Esophagus muscularis mucosa (tissue), 4 donors: Measurements from ENCODE around the gene UMODL1. TPM values are rescaled to one million over a fixed set of nuclear protein-coding genes. Genes with fewer than 3 reads are reported as not detected.

Source experiments
- DNase-seq: peaks from one replicate; pipeline ENCODE4 v3.0.0-alpha.2; 2017; ENCODE audit errors: extremely low spot score
- H3K27ac ChIP-seq, 4 donors: fragments of 200-600 bp; sonication (generic); replicated peaks in 1 of 4; 1 replicate in 3 of 4; 2 replicates in 1 of 4; pipeline ENCODE4 v1.5.1; 2016 to 2019; ENCODE audit warnings: mild to moderate bottlenecking in 1 of 4
- H3K27me3 ChIP-seq, 4 donors: fragments of 200-600 bp; sonication (generic); one replicate each; pipeline versions ENCODE4 v1.5.1 to v1.6.0; 2016 to 2019
- H3K36me3 ChIP-seq, 4 donors: fragments of 200-600 bp; sonication (generic); one replicate each; pipeline ENCODE4 v1.5.1; 2016 to 2019
- H3K4me1 ChIP-seq, 4 donors: fragments of 200-600 bp; sonication (generic); one replicate each; pipeline ENCODE4 v1.5.1; 2016 to 2019
- H3K4me3 ChIP-seq, 4 donors: fragments of 200-600 bp; sonication (generic); 1 replicate in 2 of 4; 2 replicates in 2 of 4; pipeline ENCODE4 v1.5.1; 2016 to 2019; ENCODE audit warnings: mild to moderate bottlenecking in 4 of 4, moderate library complexity in 1 of 4
- H3K9me3 ChIP-seq, 4 donors: fragments of 200-600 bp; sonication (generic); 1 replicate in 3 of 4; 2 replicates in 1 of 4; pipeline ENCODE4 v1.5.1; 2016 to 2019
- CTCF ChIP-seq, 3 experiments: fragments of 200-600 bp in 2 of 3; fragments of 450-650 bp in 1 of 3; sonication (generic) in 2 of 3; IDR thresholded peaks; one replicate each; pipeline ENCODE4 v1.5.1; 2017 to 2019; ENCODE audit warnings: antibody characterized with exemption in 3 of 3, mild to moderate bottlenecking in 2 of 3, moderate library complexity in 1 of 3
- EP300 ChIP-seq: sonication (generic); formaldehyde crosslinking; IDR thresholded peaks from one replicate; pipeline ENCODE4 v1.6.1; 2017; ENCODE audit warnings: antibody characterized with exemption
- POLR2A ChIP-seq: fragments of 450-650 bp; IDR thresholded peaks from one replicate; pipeline ENCODE4 v1.6.1; 2017; ENCODE audit warnings: antibody characterized with exemption, moderate library complexity, mild to moderate bottlenecking, low read depth
- POLR2AphosphoS5 ChIP-seq, 2 donors: sonication (generic); formaldehyde crosslinking; IDR thresholded peaks; one replicate each; pipeline ENCODE4 v1.6.1; 2017; ENCODE audit warnings: antibody characterized with exemption in 2 of 2
- WGBS: methylation state at CpG from one replicate; pipeline ENCODE4 v1.1.5; 2018; 5-methylcytosine and 5-hydroxymethylcytosine counted together
- intact Hi-C: fragments of 100-400 bp; cut with DNase I; formaldehyde crosslinking; loops from one replicate; pipeline ENCODE4 v1.15.1; 2023
- total RNA-seq, 4 donors: library from RNA; depleted of rRNA; stranded (reverse); fragments of >200 nt; gene quantifications; one replicate each; pipeline versions ENCODE4 v1.1.0 to v1.2.1, GENCODE V29; 2016

UMODL1 gene
- total RNA-seq, 4 donors from 2014 or later, result 0.13 TPM; not detected in 3

GRCh38 chr21:42108554-42109340 is 37.6 kb downstream of the UMODL1 start:
- Histone ChIP-seq H3K36me3 (no peaks in the 10 kb centered on the region), H3K4me3 (no peak overlapping the region), H3K27me3 (peaks cover 0 to 57% (median 0%) of the 10 kb centered on the region in 4 donors), H3K9me3 (no peaks in the 10 kb centered on the region), H3K4me1 (peaks cover 3 to 21% (median 12%) of the 10 kb centered on the region in 4 donors), H3K27ac (no peak overlapping the region)
- 57% methylated on average over 8 of the region's 26 CpGs for WGBS
- intact Hi-C loops, result loop anchor here (5.0 kb wide), 1 partner anchor 156 kb away; the partner anchor contains the start of gene C2CD2
- DNase-seq, result no peak
- TF ChIP-seq EP300, result no peak
- no peak for TF ChIP-seq POLR2AphosphoS5 (IDR thresholded peaks at IDR 0.05)
- TF ChIP-seq POLR2A, result no peak
- no peak for TF ChIP-seq CTCF (IDR thresholded peaks at IDR 0.05)

- intact Hi-C loops, result loop anchor here (5.0 kb wide), 1 partner anchor 157 kb away; the partner anchor contains the start of gene C2CD2
- Histone ChIP-seq H3K4me1 (peaks cover 3 to 24% (median 12%) of the 10 kb centered on the region in 4 donors), H3K27me3 (peaks cover 0 to 64% (median 0%) of the 10 kb centered on the region in 4 donors), H3K9me3 (no peaks in the 10 kb centered on the region), H3K4me3 (no peak overlapping the region), H3K36me3 (no peaks in the 10 kb centered on the region), H3K27ac (no peak overlapping the region)
- TF ChIP-seq POLR2AphosphoS5 (IDR thresholded peaks at IDR 0.05) (no peak), EP300 (no peak), CTCF (IDR thresholded peaks at IDR 0.05) (no peak), POLR2A (no peak)
- 80% methylated on average over 5 of the region's 14 CpGs for WGBS
- no peak for DNase-seq
These were observed 38.4 kb downstream of the UMODL1 start for GRCh38 chr21:42109473-42109872.

DNA sequence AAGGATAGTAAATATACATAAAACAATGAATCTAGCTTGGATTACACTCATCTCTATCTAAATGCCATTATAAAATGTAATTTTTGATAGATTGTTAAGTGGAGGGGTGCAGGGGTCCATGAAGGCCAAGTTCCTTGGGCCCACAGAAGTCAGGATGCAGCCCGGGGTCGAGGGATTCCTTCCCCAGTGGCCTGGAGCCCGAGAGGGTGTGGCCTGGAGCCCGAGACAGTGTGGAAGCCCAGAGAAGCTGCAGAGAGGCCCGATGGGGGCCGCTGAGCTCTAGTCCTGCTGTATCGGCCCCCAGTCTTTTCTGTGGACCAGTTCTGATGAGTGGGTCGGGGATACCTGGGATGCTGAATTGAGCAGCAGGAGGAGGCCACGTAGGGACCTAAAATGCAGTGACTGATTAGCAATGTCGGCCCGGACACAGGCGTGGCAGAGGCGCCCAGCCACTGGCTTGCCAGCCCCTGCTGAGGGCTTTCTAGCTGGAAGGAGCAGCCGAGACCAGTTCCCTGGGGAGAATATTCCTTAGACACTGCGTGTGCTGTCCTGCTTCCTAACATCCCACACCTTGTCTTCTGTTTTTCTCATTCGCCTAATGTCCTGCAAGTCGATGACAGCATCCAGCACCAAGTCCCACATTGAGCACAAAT is 38.9 kb downstream of the UMODL1 start:
- WGBS, result 83% methylated on average over 16 of the region's 17 CpGs
- no peak overlapping the region for H3K27ac ChIP-seq
- no peak for TF ChIP-seq POLR2AphosphoS5 (IDR thresholded peaks at IDR 0.05)
- DNase-seq, result no peak
- H3K36me3 ChIP-seq, result no peaks in the 10 kb centered on the region
- no peak overlapping the region for H3K4me3 ChIP-seq
- no peaks in the 10 kb centered on the region for H3K9me3 ChIP-seq
- H3K4me1 ChIP-seq, result peaks cover 3 to 24% (median 12%) of the 10 kb centered on the region in 4 donors
- H3K27me3 ChIP-seq, result peaks cover 0 to 70% (median 0%) of the 10 kb centered on the region in 4 donors
- intact Hi-C loops, result loop anchor here (5.0 to 10.0 kb wide), 2 partner anchors 158 to 175 kb away; partner anchors contain the start of gene C2CD2

GRCh38 chr21:42110691-42111469 is 39.8 kb downstream of the UMODL1 start:
- Histone ChIP-seq H3K9me3 (no peaks in the 10 kb centered on the region), H3K27me3 (peaks cover 0 to 75% (median 0%) of the 10 kb centered on the region in 4 donors), H3K4me1 (peaks cover 3 to 24% (median 12%) of the 10 kb centered on the region in 4 donors), H3K27ac (no peak overlapping the region), H3K36me3 (no peaks in the 10 kb centered on the region), H3K4me3 (no peak overlapping the region)
- 90% methylated on average over 22 of the region's 24 CpGs for WGBS
- intact Hi-C loops, result loop anchor here (10.0 kb wide), 1 partner anchor 176 kb away; no protein-coding TSS in a partner anchor
- TF ChIP-seq CTCF (IDR thresholded peaks at IDR 0.05) (no peak), POLR2AphosphoS5 (IDR thresholded peaks at IDR 0.05) (no peak), EP300 (no peak), POLR2A (no peak)
- no peak for DNase-seq

- WGBS, result 88% methylated on average over 7 of the region's 8 CpGs
- DNase-seq, result no peak
- H3K4me1 ChIP-seq, result peaks cover 3 to 24% (median 12%) of the 10 kb centered on the region in 4 donors
- intact Hi-C loops, result loop anchor here (10.0 kb wide), 1 partner anchor 177 kb away; no protein-coding TSS in a partner anchor
- no peak for TF ChIP-seq POLR2A
- TF ChIP-seq POLR2AphosphoS5 (IDR thresholded peaks at IDR 0.05), result no peak
- no peak for TF ChIP-seq EP300
- TF ChIP-seq CTCF (IDR thresholded peaks at IDR 0.05), result no peak
- H3K4me3 ChIP-seq, result no peak overlapping the region
- no peak overlapping the region for H3K27ac ChIP-seq
- peaks cover 0 to 72% (median 0%) of the 10 kb centered on the region in 4 donors for H3K27me3 ChIP-seq
- H3K36me3 ChIP-seq, result no peaks in the 10 kb centered on the region
- no peaks in the 10 kb centered on the region for H3K9me3 ChIP-seq
These were observed 40.3 kb downstream of the UMODL1 start for GRCh38 chr21:42111470-42111743.
